ENCODE results near the gene DHX35. TPM values are rescaled to one million over a fixed set of nuclear protein-coding genes. Genes with fewer than 3 reads are reported as not detected.

DHX35 gene
- total RNA-seq, 1 donor from 2014 or later, result 6.1 TPM

GRCh38 chr20:39049148-39049547 is 87.0 kb downstream of the DHX35 start:
- DNase-seq (ENCODE audit: low read depth), result no peak
- TF ChIP-seq CTCF (conservative IDR thresholded peaks at IDR 0.05; ENCODE audit: low read depth, low read length), result no peak
- H3K4me3 ChIP-seq (ENCODE audit: low read depth, low read length), result no peak overlapping the region

GRCh38 chr20:39049684-39050554 is 87.8 kb downstream of the DHX35 start:
- TF ChIP-seq CTCF (conservative IDR thresholded peaks at IDR 0.05; ENCODE audit: low read depth, low read length), result peak; percentile 91
- H3K4me3 ChIP-seq (ENCODE audit: low read depth, low read length), result peak overlapping the region; percentile 80
- DNase-seq (ENCODE audit: low read depth), result no peak

GRCh38 chr20:39050555-39050902 is 88.4 kb downstream of the DHX35 start:
- TF ChIP-seq CTCF (conservative IDR thresholded peaks at IDR 0.05; ENCODE audit: low read depth, low read length), result no peak
- DNase-seq (ENCODE audit: low read depth), result no peak
- H3K4me3 ChIP-seq (ENCODE audit: low read depth, low read length), result peak overlapping the region; percentile 80

GRCh38 chr20:39052676-39053075 is 90.5 kb downstream of the DHX35 start:
- no peak for TF ChIP-seq CTCF (conservative IDR thresholded peaks at IDR 0.05; ENCODE audit: low read depth, low read length)
- no peak for DNase-seq (ENCODE audit: low read depth)
- H3K4me3 ChIP-seq (ENCODE audit: low read depth, low read length), result no peak overlapping the region

GRCh38 chr20:39057143-39057542 is 95.0 kb downstream of the DHX35 start:
- no peak overlapping the region for H3K4me3 ChIP-seq (ENCODE audit: low read depth, low read length)
- TF ChIP-seq CTCF (conservative IDR thresholded peaks at IDR 0.05; ENCODE audit: low read depth, low read length), result no peak
- DNase-seq (ENCODE audit: low read depth), result no peak

- no peak overlapping the region for H3K4me3 ChIP-seq (ENCODE audit: low read depth, low read length)
- DNase-seq (ENCODE audit: low read depth), result no peak
- no peak for TF ChIP-seq CTCF (conservative IDR thresholded peaks at IDR 0.05; ENCODE audit: low read depth, low read length)
Measured at GRCh38 chr20:39057911-39058310, 95.8 kb downstream of the DHX35 start.

GRCh38 chr20:39059036-39059435 is 96.9 kb downstream of the DHX35 start:
- no peak for TF ChIP-seq CTCF (conservative IDR thresholded peaks at IDR 0.05; ENCODE audit: low read depth, low read length)
- DNase-seq (ENCODE audit: low read depth), result no peak
- H3K4me3 ChIP-seq (ENCODE audit: low read depth, low read length), result no peak overlapping the region
